HG02759 (cell line): ENCODE measurements around the gene CAV2.

Experiments used
- ATAC-seq: cut with Tn5 transposase; IDR thresholded peaks from one replicate; pipeline ENCODE4 v1.9.1; 2021; ENCODE audit warnings: mild to moderate bottlenecking, moderate library complexity; ENCODE audit not compliant: unreplicated experiment

CAV2 gene

GRCh38 chr7:116522247-116522646 lies 22.7 kb downstream of the CAV2 start:
- ATAC-seq, result no peak

- ATAC-seq, result no peak
Measured at GRCh38 chr7:116524221-116524608, 24.7 kb downstream of the CAV2 start.

- peak; percentile 34 for ATAC-seq
Measured at GRCh38 chr7:116524609-116525297, 25.2 kb downstream of the CAV2 start, which contains the start of gene CAV1. Gene CAV1, plus strand, starts transcription at chr7:116525036. Its CDS starts 27 bp downstream, at chr7:116525063.

DNA sequence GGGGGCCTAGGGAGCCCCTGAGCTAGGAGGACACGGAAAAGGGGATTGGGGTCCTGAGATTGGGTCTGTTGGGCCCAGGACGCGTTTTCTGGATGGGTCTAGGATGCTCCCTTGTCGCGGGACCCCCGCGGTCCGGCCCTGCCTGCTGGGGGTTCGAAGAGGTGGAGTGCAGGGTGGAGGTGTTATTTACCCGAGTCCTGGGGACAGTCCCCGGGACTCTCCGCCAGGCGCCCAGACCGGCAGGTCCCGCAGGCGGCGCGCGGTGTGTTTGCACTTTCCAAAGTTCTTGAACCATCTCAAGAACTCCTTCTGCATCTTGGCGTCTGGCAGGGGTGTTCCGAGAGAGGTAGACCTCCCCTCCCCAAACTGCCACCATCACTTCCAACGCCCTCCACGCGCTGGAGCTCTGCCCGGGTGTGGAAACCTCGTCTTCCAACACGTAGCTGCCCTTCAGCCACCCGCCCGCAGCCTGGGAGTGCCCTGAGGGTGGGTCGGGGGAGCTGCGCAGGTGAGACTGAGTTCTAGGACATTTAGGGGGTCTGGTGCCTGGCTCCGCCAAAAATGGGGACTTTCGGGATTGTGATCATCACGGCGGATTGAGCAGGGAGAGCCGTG lies 25.9 kb downstream of the CAV2 start:
- ATAC-seq, result peak; percentile 46

- peak; percentile 93 for ATAC-seq
Measured at GRCh38 chr7:116525913-116526861, 26.6 kb downstream of the CAV2 start.

DNA sequence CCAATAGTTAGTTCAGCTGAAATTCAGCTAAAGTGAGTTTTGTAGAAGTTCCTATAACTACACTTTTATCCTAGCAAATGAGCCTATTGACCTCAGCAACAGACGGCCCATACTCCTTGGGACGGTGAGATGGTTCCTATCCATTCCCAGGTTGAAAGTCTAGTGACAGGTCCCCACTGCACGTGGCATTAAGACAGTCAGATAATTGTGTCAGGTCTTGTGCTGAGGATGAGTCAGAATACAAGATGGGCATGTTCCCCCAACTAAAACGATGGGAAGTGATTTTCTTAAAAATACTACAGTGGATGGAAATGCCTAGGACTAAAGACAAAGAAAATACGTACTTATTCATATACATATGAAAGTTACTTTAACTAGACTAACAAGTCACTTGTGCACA lies 27.4 kb downstream of the CAV2 start:
- no peak for ATAC-seq

GRCh38 chr7:116527521-116527920 lies 28.0 kb downstream of the CAV2 start:
- no peak for ATAC-seq

DNA sequence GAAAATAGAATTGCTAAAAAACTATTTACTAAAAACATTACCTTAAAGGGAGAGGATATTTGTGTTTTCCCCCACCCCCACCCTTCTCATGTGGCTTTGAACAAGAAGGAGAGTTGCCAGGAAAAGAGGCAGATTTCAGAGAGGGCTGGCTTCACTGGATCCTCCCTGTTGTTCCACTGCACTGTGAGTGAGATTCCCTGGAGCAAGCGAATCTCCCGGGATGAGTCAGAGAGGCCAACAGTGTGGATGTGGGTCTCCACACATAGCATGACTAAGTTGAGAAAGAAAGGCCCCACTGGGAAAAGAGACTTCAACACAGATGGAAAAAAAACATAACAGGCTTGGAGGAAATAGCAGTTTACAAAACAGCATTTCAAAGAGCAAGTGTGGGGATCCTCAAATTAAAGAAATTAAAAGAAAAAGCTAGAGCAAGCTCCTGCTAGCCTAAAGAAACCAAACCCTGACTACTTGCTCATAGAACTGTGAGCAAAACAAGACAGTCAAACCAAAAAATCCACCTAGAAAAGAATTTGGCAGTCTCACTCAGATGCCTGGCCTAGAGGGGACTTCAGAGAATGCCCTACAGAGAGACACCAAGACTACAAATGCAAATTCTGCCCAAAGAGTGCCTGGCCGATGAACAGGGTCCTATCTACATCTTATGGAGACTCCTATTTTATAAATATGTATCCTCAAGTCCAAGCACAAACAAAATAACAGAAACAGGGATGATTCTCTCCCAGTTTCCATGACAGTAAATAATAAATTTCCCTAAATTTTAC lies 28.7 kb downstream of the CAV2 start:
- no peak for ATAC-seq

DNA sequence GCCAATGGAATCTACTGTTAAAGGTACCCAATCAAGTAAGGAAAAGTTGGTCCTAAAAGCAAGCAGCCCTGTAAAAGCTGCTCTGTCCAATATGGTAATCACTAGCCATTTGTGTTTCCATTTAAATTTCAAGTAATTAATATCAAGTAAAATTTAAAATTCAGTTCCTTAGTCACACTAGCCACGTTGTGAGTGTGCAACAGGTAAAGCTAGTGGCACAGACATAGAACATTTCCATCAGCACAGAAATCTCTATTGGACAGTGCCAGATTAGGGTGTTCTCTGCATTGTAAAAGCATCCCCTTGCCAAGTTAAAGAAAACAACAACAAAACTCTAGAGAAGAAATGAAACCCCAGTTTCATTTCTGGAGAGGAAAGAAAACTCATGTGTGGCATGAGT lies 29.7 kb downstream of the CAV2 start:
- ATAC-seq, result no peak

DNA sequence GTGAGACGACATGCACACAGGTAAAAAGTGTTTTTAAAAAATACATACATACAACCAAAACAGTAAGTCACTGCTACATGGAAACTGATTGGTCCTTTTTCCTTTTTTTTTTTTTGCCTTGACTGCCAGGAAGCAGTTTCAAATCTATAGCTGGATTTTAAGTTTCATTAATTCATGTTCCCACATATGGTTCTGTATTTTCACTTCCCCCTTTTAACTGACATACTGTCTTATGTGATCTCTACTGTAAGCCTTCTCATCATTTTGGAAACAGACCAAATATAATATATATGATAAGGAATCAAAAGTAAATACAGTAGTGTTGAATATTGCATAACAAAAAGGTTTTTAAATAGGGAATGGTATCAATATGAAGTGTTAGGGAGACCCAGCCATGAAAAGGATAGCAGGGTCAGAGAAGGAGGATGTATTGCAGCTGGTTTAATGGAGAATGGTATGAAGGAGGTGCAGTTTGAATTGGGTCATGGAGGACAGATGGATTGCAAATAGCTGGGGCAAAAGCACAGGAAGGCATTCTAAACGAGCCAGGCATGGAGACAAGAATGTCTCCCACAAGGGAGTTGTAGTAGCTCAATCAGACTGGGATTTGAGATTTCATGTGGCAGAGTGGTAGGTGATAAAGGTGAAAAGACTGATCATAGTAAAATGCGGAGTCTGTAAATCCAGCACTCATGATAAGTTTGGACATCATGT lies 30.7 kb downstream of the CAV2 start:
- no peak for ATAC-seq

- no peak for ATAC-seq
Measured at GRCh38 chr7:116532102-116532688, 32.7 kb downstream of the CAV2 start.

- ATAC-seq, result no peak
Measured at GRCh38 chr7:116534790-116535189, 35.3 kb downstream of the CAV2 start.

DNA sequence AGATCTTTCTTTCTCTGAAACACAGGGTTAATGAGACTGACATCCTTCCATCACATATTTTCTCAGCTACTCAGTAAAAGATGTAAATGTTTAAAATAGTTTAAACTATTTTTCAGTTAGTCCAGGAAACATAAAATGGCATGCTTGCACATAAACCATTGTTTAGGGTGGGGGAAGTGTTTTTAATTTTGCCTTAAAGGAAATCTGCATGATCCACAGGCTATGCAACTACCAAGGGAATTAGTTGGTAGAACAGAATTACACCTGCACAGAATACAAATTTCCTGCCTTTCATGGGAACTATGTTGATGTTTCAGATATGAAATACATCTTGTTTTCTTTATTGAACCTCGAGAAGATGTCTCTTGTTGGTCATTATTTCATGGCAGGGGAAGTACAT lies 35.9 kb downstream of the CAV2 start:
- ATAC-seq, result no peak

GRCh38 chr7:116538138-116538537 lies 38.6 kb downstream of the CAV2 start:
- no peak for ATAC-seq

- ATAC-seq, result no peak
Measured at GRCh38 chr7:116539879-116540278, 40.3 kb downstream of the CAV2 start.

GRCh38 chr7:116540743-116541142 lies 41.2 kb downstream of the CAV2 start:
- no peak for ATAC-seq

- ATAC-seq, result no peak
Measured at GRCh38 chr7:116541951-116542350, 42.4 kb downstream of the CAV2 start.

GRCh38 chr7:116542618-116543017 lies 43.1 kb downstream of the CAV2 start:
- ATAC-seq, result no peak

DNA sequence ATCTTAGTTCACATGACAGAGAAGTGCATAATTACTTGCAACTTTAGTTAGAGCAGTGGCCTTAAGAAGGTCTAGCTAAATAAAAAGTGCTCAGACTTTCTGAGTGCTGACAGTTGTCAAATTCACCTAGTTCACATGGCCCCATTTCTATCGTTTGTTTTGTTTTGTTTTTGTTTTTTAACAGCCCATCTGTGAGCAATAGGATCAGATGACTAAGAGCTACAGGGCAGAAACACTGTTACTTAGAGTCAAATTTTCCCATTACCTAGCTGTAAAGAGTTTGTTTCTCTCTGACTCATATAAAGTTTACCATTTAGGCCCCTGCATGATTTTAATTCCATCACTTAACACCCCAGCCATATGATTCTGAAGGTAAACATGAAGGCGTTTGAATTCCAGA lies 44.1 kb downstream of the CAV2 start:
- ATAC-seq, result no peak

DNA sequence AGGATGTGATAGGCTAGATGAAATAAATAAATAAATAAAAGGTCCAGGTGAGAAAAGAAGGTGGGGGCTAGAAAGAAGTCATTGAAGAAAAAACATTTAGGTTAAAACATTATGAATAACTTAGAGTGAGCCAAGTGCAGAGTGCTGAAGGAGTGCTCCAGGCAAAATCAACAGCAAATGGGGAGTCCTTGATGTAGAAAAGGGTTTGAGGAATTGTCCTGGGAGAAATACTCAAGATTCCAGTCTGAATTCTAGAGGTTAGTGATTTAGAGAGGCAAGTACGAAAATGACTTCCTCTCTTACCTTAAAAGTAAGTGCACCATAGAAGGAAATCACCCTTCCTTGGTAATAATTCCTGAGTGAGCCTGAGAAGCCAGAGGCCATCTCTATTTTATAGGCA lies 44.9 kb downstream of the CAV2 start:
- ATAC-seq, result no peak
